ENCODE data around the gene TMEM44. TPM values are rescaled to one million over a fixed set of nuclear protein-coding genes. Genes with fewer than 3 reads are reported as not detected.

Gene TMEM44
- total RNA-seq, 6 experiments from 2014 or later, result 11.8 to 14.0 (median 13.2) TPM

GRCh38 chr3:194592798-194593752 is 40.1 kb downstream of the TMEM44 start:
- TF ChIP-seq CTCF (IDR thresholded peaks at IDR 0.05), result peak; percentile 36; the same call in 1 of the 2 replicates
- peak overlapping the region; percentile 68 for H3K27ac Mint-ChIP-seq
- H3K4me1 Mint-ChIP-seq (ENCODE audit: low read depth), result peaks cover 23% of the 10 kb centered on the region
- H3K9me3 Mint-ChIP-seq, result no peaks in the 10 kb centered on the region
- H3K4me3 Mint-ChIP-seq, result peak overlapping the region; percentile 81; the same call in 1 of the 2 replicates
- DNase-seq, result peak; percentile 99
- H3K36me3 Mint-ChIP-seq (ENCODE audit: low read depth), result peaks cover 19% of the 10 kb centered on the region
- no peaks in the 10 kb centered on the region for H3K27me3 Mint-ChIP-seq (ENCODE audit: insufficient read depth)

GRCh38 chr3:194588741-194589140 is 44.5 kb downstream of the TMEM44 start:
- no peak overlapping the region for H3K27ac Mint-ChIP-seq
- H3K27me3 Mint-ChIP-seq (ENCODE audit: insufficient read depth), result peaks cover 2% of the 10 kb centered on the region
- no peak for TF ChIP-seq CTCF (IDR thresholded peaks at IDR 0.05)
- H3K9me3 Mint-ChIP-seq, result peaks cover 11% of the 10 kb centered on the region; the same call in 1 of the 2 replicates
- peaks cover 54% of the 10 kb centered on the region for H3K36me3 Mint-ChIP-seq (ENCODE audit: low read depth)
- H3K4me3 Mint-ChIP-seq, result no peak overlapping the region
- DNase-seq, result no peak
- peaks cover 53% of the 10 kb centered on the region for H3K4me1 Mint-ChIP-seq (ENCODE audit: low read depth)

- peaks cover 48% of the 10 kb centered on the region for H3K4me1 Mint-ChIP-seq (ENCODE audit: low read depth)
- no peak for DNase-seq
- H3K4me3 Mint-ChIP-seq, result no peak overlapping the region
- TF ChIP-seq CTCF (IDR thresholded peaks at IDR 0.05), result no peak
- H3K9me3 Mint-ChIP-seq, result peaks cover 11% of the 10 kb centered on the region; the same call in 1 of the 2 replicates
- no peak overlapping the region for H3K27ac Mint-ChIP-seq
- H3K27me3 Mint-ChIP-seq (ENCODE audit: insufficient read depth), result peaks cover 2% of the 10 kb centered on the region
- H3K36me3 Mint-ChIP-seq (ENCODE audit: low read depth), result peaks cover 54% of the 10 kb centered on the region
Measured at GRCh38 chr3:194588236-194588635, 45.0 kb downstream of the TMEM44 start.

- TF ChIP-seq CTCF (IDR thresholded peaks at IDR 0.05), result no peak
- Mint-ChIP-seq H3K36me3 (ENCODE audit: low read depth) (peaks cover 54% of the 10 kb centered on the region), H3K9me3 (peaks cover 11% of the 10 kb centered on the region; the same call in 1 of the 2 replicates), H3K27me3 (ENCODE audit: insufficient read depth) (peaks cover 2% of the 10 kb centered on the region), H3K27ac (no peak overlapping the region), H3K4me1 (ENCODE audit: low read depth) (peaks cover 41% of the 10 kb centered on the region), H3K4me3 (no peak overlapping the region)
- DNase-seq, result no peak
Measured at GRCh38 chr3:194587438-194587931, 45.7 kb downstream of the TMEM44 start.

- DNase-seq, result peak; percentile 79
- H3K27me3 Mint-ChIP-seq (ENCODE audit: insufficient read depth), result peaks cover 2% of the 10 kb centered on the region
- H3K4me1 Mint-ChIP-seq (ENCODE audit: low read depth), result peaks cover 40% of the 10 kb centered on the region
- TF ChIP-seq CTCF (IDR thresholded peaks at IDR 0.05), result no peak
- H3K4me3 Mint-ChIP-seq, result no peak overlapping the region
- H3K27ac Mint-ChIP-seq, result peak overlapping the region; percentile 65
- H3K36me3 Mint-ChIP-seq (ENCODE audit: low read depth), result peaks cover 54% of the 10 kb centered on the region
- peaks cover 11% of the 10 kb centered on the region; the same call in 1 of the 2 replicates for H3K9me3 Mint-ChIP-seq
Measured at GRCh38 chr3:194586836-194587235, 46.4 kb downstream of the TMEM44 start.
